HG03135 (cell line): ENCODE measurements around the gene PALD1.

Source experiments
- ATAC-seq: cut with Tn5 transposase; IDR thresholded peaks from one replicate; pipeline ENCODE4 v1.9.1; 2021; ENCODE audit warnings: mild to moderate bottlenecking, moderate library complexity; ENCODE audit not compliant: unreplicated experiment

The PALD1 gene

GRCh38 chr10:70534281-70534680 is 55.7 kb downstream of the PALD1 start:
- ATAC-seq: no peak

DNA sequence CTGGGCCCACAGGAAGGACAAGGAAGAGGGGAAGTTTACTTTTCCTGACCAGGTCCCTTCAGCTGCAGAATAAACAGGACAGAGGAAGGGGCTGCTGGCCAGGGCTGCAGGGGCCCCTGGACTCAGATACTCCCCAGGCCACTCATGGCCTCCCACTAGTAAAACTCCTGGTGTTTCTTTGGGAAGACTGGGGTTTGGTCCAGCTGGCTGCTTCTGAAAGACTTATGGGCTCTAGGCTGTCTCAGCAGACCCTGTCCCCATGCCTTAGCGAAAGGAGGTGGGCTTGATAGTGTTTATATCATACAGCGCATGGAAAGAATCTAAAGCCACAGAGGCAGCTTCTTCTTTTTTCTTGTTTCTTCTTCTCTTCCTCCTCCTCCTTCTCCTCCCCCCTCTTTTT is 56.4 kb downstream of the PALD1 start:
- ATAC-seq: no peak

DNA sequence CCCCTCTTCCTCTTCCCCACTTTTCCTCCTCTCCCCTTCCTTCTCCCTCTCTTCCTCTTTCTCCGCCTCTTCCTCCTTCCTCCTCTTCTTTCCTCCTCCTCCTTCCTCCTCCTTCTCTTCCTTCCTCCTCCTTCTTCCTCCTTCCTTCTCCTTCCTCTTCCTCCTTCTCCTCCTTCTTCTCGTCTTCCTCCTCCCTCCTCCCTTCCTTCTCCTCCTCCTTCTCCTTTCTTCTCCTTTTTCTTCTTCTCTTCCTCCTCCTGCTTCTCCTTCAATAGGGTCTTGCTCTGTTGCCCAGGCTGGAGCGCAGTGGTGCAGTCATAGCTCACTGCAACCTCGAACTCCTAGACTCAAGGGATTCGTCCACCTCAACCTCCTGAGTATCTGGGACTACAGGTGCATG is 56.9 kb downstream of the PALD1 start:
- ATAC-seq: no peak

DNA sequence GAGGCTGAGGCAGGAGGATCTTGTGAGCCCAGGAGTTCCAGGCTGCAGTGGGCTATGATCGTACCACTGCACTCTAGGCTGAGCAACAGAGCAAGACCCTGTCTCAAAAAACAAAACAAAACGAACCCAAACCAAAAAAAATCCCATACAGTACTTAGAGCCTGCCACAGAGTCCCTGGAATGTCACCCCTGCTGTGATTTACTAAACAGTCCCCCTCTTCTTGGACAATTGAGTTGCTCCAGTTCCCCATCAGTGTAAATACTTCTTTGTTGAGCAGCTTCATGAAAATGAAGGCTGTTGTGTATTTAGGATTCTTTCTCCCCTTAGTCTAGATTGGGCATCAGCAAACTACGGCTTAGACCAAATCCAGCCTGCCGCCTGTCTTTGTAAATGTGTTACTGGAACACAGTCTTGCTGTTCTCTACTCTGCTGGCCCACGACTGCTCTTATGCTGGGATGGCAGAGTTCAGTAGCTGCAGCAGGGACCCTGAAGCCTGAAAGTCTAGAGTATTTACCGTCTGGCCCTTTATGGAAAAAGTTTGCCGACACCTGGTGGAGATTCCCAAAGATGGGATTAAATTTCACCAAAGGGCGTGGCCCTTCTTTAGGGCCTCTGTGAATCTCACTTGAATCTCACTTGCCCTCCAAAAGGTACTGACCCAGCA is 57.8 kb downstream of the PALD1 start:
- no peak for ATAC-seq

DNA sequence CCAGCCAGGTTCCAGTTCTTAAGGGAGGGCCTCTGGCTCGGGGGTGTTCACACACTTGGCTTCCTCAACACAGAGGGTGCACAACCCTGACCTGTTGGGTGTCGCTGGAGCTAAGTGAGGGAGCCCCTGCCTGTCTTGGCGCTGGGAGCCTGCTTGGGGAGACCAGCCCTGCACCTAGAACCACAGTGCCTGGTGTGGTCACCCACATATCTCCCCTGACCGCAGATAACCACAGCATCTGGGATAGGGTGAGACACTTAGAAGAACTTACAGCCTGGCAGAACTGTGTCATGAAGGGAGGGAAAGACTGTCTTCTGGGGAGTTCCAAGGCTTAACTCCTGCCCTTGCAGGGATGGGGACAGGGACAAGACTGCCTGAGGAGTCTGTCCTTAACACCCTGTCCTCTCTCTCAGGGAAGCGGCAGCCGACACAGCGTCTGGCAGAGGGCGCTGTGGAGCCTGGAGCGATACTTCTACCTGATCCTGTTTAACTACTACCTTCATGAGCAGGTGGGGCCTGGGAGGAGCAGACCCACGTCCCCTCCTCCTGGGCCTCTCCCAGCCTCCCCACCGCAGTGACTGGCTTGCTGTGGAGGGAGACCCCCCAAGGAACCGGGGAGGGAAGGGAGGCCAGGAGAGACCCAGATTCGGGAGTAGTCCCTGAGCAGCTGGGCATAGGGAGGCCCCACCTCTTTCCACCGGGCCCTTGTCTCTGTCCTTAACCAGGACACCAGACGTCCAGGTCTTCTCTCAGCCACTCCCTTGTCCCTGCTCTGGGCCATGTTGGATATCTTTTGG is 59.0 kb downstream of the PALD1 start:
- ATAC-seq: no peak

DNA sequence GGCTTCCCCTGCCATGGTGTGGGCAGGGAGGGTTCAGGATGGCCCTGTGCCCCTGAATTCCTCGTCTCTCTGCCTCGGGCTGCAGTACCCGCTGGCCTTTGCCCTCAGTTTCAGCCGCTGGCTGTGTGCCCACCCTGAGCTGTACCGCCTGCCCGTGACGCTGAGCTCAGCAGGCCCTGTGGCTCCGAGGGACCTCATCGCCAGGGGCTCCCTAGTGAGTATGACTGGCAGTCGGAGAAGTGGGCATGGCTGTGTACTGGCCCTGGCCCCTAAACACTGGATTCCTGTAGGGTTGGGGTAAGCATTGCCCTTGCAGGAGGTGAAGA is 59.6 kb downstream of the PALD1 start:
- ATAC-seq: no peak

GRCh38 chr10:70538731-70539338 is 60.3 kb downstream of the PALD1 start:
- no peak for ATAC-seq

GRCh38 chr10:70539471-70539870 is 60.9 kb downstream of the PALD1 start:
- ATAC-seq: no peak

- no peak for ATAC-seq
These were observed 61.7 kb downstream of the PALD1 start for GRCh38 chr10:70540089-70540788.

DNA sequence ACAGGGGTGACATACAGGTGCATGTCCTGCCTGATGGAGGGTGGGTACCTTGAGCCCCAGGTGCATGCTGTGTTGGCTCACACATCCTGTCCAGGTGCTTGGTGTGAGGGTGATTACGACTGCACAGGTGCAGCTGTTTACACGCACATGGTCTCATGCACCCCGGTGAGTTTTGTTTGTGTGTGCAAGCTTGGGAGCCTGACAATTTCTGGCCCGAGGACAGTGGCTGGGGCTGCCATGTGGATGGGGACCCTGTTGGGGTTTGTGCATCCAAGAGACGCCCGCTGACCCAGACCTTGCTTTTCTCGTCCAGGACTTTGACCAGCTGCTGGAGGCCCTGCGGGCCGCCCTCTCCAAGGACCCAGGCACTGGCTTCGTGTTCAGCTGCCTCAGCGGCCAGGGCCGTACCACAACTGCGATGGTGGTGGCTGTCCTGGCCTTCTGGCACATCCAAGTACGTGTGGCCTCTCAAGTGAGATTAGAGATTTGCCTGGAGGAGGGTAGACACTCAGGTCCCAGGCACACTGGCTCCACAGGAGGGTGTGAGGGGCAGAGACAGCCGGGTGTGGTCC is 62.3 kb downstream of the PALD1 start:
- ATAC-seq: no peak

- no peak for ATAC-seq
These were observed 63.4 kb downstream of the PALD1 start for GRCh38 chr10:70541736-70542564.

DNA sequence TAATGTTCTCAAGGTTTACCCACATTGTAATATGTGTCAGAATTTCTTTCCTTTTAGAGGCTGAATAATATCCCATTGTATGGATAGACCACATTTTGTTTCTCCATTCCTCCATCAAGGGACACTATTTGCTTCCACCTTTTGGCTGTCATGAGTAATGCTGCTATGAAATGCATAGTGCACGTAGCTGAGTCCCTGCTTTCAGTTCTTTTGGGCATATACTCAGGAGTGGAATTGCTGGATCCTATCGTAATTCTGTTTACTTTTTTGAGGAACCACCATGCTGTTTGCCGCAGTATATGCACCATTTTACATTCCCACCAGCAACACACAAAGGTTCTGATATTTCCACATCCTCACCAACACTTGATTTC is 64.0 kb downstream of the PALD1 start:
- no peak for ATAC-seq

DNA sequence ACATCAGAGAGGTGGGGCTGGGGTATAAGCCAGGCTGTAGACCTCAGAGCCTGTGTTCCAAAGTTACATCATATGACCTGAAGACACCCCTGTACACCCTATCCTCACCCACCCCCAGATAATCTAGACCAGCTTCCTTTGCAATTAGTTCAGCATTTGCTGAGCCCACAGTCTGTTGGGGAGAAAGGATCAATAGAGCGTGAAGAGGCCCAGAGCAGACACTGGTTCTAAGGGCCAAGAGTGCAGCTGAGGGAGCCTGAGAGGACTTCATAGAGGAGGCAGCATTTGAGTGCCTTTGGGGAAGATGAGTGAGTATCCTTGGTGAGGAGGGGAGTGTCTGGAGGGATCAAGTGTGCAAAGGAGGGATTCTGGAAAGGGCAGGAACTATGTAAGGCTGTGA is 65.3 kb downstream of the PALD1 start:
- ATAC-seq: no peak

DNA sequence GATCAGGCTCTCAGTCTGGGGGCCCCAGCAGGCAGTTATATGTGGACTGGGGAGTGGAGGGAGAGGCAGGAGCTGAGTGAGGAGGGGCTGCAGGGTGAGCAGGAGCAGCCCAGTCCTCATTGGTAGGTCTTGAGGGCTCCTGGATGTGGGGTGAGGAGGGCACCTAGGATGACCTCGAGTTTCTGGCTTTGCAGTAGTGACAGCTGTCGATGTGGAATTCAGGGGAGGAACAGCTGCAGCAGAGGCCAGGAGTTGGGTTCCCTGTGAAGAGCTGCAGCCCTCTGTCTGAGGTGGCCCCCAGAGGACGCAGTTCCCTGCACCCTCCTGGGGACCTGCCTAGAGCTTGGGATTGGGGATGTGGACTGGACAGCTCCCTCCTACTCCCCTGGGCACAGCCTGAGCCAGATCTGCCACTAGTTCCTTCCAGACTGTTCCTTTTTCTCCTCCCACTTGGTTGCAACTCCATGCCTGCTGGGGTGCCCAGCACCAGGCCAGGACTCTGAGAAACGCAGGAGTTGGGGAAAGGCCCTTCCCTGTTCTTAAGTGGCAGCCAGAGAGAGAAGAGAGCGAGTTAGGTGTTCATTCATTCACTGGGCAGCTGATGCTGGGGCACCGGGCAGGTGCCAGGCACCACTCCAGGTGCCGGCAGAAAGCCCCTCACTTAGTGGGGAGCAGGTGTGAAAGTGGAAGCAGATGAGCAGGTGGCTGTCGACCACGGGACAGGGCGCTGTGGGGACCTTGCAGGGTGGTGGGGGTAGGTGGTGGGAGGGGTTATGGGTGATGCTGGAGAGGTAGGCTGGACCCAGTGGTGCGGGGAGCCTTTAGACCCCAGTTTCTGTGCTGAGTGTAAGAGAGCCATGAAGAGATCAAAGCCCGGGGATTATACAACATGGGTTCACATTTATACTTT is 66.1 kb downstream of the PALD1 start:
- no peak for ATAC-seq

- ATAC-seq: no peak
These were observed 68.0 kb downstream of the PALD1 start for GRCh38 chr10:70546584-70546983.

GRCh38 chr10:70549351-70549961 is 70.9 kb downstream of the PALD1 start:
- no peak for ATAC-seq

DNA sequence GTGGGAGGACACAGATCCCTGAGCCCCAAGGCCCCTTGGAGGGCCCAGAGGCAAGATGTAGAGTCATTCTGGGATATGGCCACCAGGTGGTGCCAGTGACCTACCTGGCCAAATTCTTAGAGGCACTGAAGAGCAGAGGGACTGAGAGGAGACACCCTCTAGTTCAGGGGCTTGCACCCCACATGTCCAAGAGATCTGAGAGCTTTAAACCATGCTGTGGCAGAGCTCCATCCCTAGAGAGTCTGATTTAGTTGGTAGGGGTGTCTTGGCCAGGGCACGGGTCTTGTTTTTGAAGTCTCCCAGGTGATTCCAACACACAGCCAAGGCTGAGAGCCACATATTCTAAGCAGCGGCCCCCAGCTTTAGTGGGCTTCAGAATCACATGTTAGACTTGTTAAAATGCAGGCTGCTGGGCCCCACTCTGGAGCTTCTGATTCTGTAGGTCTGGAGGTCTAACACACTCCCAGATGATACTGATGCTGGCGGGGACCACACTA is 71.4 kb downstream of the PALD1 start:
- peak; percentile 70 for ATAC-seq

DNA sequence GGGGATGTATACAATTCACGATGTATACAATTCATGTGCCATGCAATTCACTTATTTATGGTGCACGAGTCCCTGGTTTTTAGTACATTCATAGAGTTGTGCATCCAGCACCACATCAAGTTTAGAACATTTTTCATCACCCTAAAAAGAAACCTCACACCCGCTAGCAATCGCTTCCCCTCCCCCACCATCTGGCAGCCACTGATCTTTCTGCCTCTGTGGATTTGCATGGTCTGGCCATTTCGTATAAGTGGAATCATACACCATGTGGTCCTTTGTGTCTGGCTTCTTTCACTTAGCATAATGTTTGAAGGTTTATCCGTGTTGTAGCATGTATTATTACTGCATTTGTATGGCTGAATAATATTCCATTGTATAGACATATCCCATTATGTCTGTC is 71.9 kb downstream of the PALD1 start:
- ATAC-seq: no peak

DNA sequence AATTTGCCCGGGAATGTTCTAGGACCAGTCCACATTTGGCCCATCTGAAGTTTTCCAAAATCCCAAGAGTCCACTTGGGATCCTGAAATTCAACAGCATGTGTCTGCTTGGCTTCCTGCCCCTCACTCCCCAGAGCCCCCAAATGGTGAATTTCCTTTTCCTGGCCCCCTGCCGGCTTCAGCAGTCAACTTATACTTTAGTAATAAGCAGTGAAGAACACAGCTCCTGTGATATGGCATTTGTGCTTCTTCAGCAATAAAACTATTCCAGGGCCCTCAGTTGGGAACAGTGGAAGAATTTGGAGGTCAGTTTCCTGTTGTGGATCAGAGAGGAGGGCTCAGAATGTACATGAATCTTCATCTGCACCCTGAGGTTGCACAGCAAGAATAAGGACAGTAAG is 72.9 kb downstream of the PALD1 start:
- no peak for ATAC-seq
